ENCODE measurements around the gene CASTOR1.

CASTOR1 gene

DNA sequence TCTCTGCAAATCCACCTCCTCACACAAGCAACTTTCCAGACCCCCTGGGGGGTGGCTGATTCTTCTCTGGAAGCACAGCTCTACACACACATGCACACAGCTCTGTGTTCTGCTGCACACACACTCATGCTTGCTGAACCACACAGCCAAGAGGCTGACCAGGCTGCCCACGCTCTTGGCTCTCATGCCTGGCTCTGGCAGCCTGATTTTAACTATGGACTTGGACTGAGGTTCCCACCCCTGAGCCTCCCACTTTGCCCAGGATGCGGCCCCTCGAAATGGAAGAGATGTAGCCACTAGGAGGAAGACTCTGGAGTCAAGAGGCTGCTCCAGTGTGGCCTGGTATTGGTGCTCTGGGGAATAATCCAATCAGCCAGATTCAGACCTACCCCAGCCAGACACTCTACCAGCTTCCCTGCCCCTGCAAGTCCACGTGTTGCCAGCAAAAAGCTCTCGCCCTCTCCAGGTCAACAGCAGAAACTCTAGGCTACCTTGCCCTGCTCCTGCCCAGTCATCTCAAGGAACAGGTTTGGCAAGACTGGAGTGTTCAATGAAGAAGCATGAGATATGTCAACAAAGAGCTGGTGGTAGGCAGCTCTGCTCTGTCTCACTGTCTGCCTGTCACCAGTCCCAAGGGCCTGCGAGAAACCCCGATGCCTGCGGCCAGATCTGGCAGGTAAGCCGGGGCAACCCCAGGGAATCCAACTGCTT, 8.8 kb upstream of the CASTOR1 start:
- no peak for DNase-seq

DNA sequence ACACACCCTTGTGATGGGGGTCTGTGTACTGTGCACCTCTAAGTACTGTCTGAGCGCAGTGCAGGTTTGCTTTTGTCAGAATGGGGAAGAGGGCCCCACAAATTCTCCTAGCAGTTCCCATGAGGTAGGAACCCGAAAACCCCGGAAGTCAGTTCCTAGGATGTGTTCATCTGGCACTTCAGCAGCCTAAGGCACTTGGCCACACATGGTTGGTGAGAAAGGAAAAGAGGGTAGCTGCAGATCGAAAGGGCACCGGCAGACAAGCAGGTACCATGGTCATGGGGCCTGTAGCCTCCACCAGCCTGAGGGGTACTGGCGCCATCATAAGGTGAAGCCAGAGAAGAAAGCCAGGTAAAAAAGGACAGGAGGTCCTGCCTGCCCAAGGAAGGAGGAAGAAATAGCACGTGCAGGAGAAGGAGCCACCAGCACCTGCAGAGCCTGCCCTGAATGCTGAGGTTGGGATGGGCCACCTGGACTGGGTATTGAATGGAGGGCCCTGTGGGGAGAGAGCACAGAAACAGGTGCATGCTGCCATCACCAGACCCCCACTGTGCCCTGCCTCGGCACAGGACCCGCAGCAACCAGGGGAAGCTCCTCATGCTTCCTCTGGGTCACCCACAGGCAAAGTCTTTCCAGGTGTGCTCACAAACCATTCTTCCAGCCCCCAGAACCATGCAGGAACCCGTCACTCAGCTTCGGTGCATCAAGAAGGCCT, 8.1 kb upstream of the CASTOR1 start:
- DNase-seq: no peak

DNA sequence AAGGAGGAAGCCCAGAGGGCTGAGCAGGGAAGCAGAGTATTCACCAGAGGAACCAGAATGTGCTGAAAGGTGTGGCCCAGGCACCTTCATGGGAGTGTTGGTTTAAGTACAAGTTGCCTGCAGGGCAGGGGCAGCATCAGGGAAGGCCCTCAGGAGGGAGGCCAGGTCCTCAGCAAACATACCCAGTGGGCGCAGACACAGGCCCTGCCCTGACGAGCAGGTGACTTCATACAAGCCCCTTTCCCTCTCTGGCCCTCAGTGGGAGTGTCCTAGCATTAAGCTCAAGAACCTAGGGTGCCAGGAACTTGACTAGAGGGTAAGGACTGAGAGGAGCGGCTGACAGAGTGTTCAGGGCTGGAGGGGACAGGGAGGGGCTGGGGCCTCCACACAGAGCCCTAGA, 7.5 kb upstream of the CASTOR1 start:
- DNase-seq: no peak

DNA sequence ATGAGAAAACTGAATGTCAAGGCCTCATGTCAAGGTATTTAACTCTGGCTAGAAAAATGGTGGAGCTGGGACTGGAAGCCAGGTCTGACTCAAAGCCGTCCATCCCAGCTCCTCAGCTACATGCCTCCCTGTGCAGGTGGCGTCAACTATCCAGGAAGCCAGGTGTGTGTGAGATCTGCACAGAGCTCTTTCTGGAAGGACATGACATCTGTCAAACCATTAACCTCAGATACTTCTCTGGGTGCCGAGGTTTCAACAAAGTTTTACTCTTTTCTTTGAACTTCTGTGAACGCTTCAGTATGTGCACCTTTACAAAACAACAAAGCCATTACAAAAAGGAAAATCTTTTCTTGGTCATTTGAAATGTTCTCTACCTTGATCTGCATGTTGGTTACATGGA, 7.0 kb upstream of the CASTOR1 start:
- no peak for DNase-seq

DNA sequence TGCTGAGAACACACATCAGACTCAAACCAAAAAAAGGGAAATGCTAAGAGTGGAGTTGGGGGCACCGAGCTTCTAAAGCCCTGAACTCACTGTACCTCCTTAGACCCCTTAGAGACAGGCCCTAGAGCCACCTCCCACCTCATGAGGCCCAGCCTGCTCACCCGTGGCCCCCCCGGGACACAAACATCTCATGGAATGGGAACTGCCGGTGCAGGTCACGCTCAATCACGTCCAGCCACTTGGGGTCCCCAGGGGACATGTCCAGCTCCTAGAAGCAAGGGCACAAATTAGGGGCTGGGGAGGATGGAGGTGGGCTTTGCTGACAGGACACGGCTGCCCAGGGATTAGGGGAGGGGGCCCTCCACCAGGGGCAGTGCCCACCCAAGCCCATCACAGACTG, 6.3 kb upstream of the CASTOR1 start:
- DNase-seq: no peak

DNA sequence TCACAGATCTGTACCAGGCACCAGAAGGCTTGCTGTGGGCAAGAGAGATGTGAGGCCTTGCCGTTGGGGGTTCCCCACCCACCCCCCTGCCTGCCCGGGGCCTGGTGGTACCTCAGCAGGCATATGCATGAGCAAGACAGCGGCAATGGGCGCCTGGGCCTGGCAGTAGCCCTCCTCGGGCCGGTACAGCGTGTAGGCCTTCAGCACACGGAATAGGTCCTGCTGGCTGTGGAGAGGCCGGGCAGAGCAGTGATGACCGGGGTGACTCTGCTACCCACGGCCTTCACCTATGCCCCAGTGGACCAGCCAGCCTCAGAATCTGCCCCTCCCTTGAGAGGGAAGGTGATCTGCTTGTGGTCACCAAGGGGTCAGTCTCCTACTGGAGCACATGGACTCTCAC, 5.5 kb upstream of the CASTOR1 start:
- DNase-seq: no peak

DNA sequence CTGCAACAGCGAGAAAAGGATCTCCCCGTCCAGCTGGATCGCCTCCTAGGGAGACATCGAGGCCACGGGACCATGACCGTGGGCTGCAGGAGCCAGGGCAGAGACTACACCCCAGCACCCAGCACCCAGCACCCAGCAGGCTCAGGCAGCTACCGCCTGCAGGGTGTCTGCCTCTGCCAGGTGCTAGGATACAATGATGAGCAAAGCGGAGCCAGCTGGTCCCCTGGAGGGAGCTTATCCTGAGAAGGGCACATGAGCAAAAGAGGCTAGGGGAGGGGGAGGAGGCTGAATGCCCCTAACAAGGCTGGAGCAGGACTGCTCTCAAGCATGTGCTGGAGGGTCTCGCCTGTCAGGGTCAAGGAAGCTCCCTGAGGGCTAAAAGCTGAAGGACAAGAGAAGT, 4.8 kb upstream of the CASTOR1 start:
- no peak for DNase-seq

DNA sequence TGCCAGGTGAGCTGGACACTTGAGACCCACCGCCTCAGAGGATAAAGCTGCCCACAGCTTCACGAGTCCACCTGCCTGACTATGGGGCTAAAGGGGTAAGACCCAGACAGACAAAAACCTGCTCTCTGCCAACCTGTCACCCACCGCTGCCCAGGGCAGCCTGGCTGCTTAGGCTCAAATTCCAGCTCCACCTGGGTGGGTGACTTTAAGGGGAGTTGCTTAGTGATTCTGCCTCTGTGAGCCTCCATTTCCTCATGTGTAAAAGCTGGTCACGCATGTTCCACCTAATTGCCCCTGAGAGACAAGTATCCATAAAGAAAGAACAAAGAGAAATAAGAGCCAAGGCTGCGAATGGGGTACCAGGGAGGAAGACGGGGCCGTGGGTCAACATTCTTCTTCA, 3.7 kb upstream of the CASTOR1 start:
- no peak for DNase-seq

DNA sequence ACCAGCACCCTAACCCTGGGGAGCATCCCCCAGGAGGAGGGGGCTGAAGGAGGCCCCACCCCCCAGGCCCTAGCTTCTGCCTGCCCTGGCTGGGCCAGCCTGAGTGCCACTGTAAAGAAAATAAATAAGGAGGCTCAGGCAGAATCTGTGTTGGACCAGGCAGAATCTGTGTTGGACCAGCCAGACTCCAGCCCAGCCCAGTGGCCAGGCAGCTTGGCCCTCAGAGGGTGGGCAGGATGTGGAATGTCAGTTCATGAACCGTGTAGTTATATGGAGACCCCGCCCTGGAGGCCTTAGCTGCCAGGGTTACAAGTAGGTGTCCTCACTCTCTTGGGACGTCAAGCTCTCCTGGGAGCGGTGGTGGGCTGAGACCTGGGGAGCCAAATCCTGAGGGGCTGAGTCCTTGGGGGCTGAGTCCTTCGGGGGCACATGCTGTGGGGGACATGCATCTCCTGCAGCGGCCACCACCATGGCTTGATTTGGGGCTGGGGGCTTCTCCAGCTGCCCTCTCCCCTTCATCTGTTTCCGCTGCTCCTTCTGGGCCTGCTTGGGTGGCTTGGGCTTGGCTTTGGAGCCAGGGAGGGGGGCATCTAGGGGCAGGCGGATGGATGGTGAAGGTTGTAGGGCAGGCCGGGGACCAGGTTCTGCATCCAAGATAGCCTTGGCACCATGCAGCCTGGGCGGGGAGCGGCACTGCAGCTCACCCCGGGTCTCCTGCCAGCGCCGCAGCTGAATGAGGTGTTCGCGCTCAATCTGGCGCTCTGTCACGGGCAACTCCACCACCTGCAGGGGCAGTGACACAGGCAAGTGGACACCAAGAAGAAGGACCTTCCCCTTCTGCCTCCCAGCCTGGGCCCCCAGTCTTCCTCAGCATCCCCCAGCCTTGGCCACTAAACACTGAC, 3.0 kb upstream of the CASTOR1 start:
- DNase-seq: no peak

DNA sequence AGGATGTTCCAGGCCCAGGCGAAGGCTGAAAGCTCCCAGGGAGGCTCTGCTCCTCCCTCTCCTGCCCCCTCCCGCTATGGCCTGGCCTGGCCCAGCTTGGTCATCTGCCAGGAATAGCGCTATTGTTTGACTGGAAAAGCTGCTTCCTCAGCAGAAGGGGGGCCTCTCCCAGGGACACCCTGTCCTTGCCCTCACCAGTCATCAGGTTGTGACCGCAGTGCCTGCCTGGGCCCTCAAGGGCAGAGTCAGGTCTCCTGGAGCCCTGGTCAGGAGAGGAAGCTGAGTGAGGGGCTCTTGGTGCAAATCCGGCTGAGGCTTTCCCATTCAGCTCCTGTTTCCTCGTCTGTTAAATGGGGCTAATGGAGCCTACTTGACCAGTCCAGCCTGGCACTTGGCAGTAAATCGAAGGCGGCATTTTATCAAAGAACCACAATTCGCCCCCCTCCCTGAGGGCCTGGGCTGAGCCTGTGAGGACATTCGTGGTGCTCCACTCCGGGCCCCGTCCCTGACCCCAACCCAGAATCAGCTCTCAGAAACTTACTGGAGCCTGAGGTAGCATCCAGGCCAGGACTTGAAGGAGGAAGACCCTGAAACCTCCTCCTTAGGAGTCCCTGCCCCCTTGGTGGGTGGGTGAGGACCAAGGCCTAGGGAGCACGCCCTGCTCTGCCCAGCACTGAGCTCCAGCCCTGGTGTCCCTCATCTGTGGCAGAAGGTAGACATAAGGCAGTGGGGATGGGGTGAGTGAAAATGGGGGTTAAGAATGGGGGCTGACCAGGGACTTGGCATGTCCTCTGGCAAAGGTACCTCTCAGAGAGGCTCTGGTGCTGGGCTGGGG, 2.0 kb upstream of the CASTOR1 start:
- DNase-seq: no peak

DNA sequence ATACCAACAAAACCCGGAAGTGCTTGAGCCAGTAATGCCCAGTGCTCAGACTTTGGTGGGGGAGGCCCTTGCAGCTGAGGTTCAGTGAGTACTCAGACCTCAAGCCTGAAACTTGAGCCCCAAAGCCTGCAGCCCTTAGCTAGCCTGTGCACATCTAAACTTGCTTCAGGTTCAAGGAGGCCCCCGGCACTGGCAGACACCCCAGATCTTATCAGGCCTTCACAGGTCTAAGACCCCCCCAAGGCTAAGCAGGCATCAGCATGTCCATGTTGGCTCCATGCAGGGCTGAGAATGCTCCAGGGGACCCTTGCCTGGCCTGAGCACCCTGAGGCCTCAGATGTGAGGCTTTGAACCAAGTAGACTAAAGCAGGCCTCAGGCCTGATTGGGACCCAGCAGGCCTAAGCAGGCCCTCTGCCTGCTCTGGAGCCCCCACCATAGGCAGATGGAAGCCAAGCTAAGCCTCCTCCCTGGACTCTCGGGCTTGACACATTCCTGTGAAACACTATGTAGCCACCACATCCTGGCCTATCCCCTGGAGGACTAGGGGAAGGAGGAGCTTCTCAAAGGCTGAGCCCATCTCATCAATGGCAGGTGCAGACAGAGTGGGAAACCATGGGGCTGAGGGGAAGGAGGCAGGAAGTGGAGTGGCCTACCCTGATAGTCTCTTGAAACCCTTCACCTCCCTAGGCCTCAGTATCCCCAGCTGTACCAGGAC, 1.2 kb upstream of the CASTOR1 start:
- no peak for DNase-seq

DNA sequence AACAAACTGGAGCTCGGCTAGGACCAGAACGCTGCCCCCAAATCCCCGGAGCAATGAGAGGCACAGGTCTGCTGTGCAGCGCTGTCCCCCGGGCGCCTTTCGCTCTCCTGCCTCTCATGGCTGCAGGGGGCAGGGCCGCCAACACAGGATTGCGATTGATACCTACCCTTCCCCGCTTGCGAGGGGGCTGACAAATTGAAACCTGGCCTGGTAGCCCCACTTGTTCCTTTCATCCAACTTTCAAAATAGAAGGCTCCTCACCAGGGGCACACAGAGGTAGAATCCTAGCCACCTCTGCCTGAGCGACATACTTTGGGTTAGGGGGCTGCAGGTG, 642 bp upstream of the CASTOR1 start:
- no peak for DNase-seq

DNA sequence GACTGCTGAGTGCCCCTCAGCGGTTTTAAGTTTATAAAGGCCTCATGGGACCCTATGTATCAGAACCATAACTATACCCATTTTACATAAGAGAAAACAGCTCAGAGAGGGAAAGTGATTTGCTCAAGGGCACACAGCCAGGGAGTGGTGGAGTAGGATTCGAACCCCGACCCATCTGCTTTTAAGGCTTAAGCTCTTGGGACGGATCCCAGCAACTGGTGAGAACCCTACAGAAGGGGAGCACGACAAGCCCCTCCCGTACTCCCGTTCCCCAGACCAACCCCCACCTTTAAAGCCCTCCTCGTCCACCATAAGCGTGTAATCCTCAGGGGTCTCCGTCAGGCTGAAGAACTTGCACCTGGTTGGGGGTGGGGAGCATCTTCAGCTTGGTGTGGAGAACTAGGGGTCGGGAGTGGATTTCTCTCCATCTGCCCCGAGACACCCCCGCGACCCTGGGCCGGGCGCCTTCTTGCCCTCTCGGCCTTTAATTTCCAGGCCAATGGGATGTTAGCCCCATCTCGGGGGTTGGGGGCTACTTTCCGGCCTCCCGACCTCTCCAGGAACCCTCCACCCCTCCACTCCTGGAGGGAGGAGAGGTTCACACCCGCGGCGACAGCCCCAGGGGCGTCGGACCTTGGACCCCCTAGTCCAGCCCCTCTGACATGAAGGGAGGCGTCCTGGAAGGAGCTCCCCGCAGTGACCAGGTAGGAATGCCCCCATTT, 725 bp downstream of the CASTOR1 start:
- DNase-seq: no peak

DNA sequence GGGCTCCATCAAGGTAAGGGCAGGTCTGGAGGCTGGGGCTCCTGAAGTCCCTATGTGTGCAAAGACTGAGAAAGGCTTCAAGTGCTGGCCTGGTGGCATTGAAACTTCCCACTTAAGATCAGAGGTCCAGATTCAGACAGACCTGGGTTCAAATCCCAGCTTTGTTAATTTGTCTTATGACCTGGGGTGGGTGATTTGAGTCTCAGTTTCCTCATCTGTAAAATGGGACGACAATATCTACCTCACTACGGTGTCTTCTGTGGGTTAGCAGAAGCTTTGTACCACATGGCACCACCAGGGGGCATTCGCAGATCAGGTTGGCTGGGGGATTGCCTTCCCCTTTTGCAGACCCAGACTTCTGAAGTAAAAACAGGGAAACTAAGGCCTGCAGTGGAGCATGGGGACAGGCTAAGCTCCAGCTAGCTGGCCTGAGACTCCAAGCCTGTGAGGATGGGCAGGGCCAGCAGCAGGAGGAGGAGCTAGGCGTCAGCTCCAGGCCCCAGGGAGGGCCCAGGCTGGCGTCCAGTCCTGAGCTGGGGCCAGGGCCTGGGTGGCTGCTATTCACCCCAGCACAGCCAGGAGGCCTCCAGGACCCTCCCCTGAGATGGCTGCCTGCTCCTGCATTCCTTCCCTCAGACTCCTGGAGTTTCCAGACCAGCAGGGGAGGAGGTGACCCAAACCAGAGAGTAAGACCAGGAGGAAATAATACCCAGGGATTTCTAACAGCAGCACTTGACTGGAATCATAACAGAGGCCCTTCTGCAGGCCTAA, 1.5 kb downstream of the CASTOR1 start:
- peak; percentile 77 to 85 (median 78) for DNase-seq

DNA sequence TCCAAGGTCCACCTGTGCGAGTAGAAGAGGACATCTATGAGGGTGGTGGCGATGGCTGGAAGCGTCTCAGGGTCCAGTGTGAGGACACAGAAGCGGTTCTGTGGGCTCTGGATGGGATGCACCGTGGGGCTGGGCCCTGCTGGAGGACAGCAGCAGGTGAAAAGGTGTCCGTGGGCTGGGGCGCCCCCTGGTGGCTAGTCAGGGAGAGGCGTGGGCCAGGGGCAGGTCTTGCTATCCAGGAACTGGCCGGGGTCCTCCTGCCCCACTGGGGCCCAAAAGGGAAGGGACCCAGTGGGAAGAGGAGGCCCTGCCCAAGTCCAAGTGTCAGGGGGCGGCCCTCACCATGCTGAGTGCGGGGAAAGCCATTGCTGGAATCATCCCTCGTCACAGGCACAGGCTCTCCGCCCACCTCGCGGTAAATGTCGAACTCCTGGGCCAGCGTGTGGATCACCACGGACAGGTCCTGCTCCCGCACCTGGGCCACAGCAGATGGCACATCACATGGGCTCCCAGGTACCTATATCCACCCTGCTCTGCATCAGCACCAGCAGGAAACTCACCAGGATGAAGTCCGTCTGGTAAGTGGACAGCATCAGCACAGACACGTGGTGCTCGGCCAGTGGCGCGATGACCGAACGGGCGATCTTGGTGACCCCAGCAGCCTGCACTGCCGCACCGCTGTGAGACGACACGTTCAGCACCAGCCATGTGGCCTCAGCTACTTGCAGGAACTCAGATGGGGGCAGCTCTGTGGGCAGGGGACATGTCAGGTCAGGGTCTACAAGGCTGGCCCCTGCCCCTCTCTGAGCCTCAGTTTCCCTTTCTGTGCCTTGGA, 2.3 kb downstream of the CASTOR1 start:
- DNase-seq: peak; percentile 72 to 90 (median 82)

DNA sequence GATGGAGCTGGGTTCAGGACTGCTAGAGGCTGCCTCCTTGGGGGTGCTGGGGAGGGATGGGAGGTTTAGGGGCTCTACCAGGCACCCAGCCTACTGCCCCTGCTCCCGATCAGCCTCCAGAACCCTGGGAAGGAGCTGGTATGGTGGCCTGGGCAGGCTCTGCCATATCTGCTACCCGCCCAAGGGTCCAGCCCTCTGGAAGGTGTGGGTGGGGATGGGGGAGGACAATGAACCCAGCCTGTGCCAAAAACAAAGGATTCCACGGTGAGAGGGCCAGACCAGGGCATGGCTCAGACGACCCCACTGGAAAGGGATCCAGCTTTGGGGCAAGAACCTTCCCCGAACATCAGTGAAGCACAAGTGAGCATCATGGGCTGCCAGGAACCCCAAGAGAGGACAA, 3.0 kb downstream of the CASTOR1 start:
- no peak for DNase-seq

DNA sequence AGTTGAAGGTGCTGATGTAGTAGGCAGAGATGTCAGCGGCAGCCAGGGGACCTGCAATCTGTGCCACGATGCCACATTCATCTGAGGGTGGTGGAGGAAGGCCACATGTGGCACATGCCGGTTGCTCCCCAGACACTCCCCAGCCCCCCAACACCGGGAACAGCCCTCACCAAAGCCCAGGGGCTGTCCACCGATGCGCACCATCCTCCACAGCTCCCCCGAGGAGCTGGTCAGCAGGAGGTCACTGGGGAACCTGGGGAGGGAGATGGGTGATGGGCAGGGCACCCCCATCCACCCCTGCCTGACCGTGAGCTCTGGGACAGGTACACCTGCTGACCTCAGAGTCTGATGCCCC, 3.5 kb downstream of the CASTOR1 start:
- DNase-seq: no peak

DNA sequence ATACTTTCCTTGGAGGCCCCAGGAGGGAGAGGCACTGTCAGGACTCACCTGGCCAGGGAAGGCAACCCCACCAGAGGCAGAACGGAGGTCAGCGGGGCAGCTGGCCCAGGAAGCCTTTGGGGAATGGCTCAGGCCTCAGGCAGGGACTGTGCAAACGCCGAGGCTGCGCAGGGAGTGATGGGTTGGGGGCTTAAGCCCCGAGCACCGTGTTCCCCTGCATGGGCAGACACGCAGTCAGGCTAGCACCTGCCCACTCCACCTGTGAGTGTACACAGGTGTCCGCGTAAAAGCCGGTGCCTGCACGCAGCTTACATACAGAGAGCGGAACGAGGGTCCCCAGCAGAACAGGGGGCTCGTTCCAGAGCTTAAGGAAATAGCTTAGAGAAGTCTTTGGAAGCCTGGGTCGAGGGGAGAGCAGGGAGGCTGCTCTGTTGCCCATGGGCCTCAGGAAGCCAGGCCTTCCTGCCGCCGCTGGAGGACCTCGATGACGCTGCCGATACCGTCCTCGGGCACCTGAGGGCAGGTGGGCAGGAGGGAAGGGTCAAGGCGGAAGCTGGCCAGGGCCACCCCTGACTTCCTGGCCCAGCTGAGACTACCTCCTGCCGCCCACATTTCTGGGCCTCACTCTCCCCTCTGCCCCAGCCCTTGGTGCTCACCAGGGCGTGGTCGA, 4.0 kb downstream of the CASTOR1 start:
- no peak for DNase-seq

DNA sequence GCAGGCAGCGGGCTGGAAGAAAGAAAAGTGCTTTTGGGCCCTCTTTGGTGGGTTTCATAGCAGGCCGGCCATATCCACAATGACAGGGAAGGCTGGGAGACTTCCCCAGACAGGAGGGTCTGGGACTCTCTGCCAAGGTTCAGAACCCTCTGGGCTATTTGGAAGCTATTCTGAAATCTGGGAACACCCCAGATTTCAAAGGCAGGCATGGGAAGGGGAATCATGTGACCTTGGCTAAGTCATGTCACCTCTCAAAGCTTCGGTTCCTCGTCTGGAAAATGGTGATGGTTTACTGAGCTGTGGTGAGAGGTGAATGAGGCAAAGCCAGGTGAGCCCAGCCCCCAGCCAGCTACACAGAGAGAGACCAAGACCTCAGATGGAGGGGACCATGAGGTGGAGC, 4.6 kb downstream of the CASTOR1 start:
- DNase-seq: no peak

All from activated CD4-positive, CD25-positive, alpha-beta regulatory T cell (primary cell).